Measurements from ENCODE around the gene JAZF1.

DNA sequence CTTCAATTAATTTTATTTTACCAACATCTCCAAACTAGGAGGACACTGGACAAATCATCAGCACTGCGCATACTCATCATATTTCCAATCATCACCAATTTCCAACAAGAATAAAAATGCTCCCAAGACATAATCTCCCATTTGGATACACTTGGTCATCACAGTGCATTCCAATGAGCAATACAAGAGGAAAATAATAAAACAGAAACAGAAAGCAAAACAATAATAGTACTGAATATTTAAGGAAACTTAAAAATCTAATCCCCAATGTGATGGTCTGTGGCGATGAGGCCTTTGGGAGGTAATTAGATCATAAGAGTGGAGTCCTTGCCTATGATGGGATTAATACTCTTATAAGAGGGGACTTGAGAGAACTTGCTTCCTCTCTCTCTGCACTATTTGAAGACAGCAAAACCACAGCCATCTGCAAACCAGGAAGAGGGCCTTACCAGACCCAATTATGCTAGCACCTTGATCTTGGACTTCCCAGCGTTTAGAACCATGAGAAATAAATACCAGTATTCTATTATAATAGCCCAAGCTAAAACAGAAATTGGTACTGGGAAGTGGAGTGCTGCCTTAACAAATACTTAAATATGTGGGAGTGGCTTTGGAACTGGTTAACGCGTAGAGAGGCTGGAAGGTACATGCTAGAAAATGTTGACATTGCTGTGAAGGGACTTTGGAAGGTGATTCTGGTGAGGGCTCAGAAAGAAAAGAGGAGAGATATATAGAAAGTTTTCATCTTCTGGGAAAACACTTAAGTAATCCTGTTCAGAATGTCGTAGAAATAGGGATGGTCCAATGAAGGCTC is 91.5 kb downstream of the JAZF1 start:
- TF ChIP-seq POLR2A (IDR thresholded peaks at IDR 0.05): no peak
- TF ChIP-seq, protein P1, sequence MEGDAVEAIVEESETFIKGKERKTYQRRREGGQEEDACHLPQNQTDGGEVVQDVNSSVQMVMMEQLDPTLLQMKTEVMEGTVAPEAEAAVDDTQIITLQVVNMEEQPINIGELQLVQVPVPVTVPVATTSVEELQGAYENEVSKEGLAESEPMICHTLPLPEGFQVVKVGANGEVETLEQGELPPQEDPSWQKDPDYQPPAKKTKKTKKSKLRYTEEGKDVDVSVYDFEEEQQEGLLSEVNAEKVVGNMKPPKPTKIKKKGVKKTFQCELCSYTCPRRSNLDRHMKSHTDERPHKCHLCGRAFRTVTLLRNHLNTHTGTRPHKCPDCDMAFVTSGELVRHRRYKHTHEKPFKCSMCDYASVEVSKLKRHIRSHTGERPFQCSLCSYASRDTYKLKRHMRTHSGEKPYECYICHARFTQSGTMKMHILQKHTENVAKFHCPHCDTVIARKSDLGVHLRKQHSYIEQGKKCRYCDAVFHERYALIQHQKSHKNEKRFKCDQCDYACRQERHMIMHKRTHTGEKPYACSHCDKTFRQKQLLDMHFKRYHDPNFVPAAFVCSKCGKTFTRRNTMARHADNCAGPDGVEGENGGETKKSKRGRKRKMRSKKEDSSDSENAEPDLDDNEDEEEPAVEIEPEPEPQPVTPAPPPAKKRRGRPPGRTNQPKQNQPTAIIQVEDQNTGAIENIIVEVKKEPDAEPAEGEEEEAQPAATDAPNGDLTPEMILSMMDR (IDR thresholded peaks at IDR 0.05): no peak
